Measurements from ENCODE around the gene CPNE9.

Gene CPNE9

GRCh38 chr3:9730657-9731205 lies 27.1 kb downstream of the CPNE9 start:
- peaks cover 12% of the 10 kb centered on the region for H3K4me1 ChIP-seq (ENCODE audit: low read length)
- no peaks in the 10 kb centered on the region for H3K9me3 ChIP-seq (ENCODE audit: insufficient read depth, low read length)
- H3K27ac ChIP-seq (ENCODE audit: low read length) = peak overlapping the region; percentile 22; the same call in 1 of the 2 replicates
- peak overlapping the region; percentile 61 for H3K9ac ChIP-seq (ENCODE audit: low read length)
- TF ChIP-seq EZH2phosphoT487 (IDR thresholded peaks at IDR 0.05; ENCODE audit: low read depth) = no peak
- TF ChIP-seq, protein P1, sequence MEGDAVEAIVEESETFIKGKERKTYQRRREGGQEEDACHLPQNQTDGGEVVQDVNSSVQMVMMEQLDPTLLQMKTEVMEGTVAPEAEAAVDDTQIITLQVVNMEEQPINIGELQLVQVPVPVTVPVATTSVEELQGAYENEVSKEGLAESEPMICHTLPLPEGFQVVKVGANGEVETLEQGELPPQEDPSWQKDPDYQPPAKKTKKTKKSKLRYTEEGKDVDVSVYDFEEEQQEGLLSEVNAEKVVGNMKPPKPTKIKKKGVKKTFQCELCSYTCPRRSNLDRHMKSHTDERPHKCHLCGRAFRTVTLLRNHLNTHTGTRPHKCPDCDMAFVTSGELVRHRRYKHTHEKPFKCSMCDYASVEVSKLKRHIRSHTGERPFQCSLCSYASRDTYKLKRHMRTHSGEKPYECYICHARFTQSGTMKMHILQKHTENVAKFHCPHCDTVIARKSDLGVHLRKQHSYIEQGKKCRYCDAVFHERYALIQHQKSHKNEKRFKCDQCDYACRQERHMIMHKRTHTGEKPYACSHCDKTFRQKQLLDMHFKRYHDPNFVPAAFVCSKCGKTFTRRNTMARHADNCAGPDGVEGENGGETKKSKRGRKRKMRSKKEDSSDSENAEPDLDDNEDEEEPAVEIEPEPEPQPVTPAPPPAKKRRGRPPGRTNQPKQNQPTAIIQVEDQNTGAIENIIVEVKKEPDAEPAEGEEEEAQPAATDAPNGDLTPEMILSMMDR (IDR thresholded peaks at IDR 0.05; ENCODE audit: low read depth, low read length) = no peak
- H4K20me1 ChIP-seq (ENCODE audit: insufficient read depth, low read length) = peaks cover 19% of the 10 kb centered on the region
- H3K4me2 ChIP-seq (ENCODE audit: low read length) = peak overlapping the region; percentile 87
- peak overlapping the region; percentile 99 for H2AFZ ChIP-seq (ENCODE audit: low read depth, low read length)
- H3K79me2 ChIP-seq (ENCODE audit: low read length) = peaks cover 37% of the 10 kb centered on the region
- H3K4me3 ChIP-seq (ENCODE audit: low read length) = peak overlapping the region; percentile 94
- H3K36me3 ChIP-seq (replicated peaks; ENCODE audit: low read depth, low read length) = peaks cover 3% of the 10 kb centered on the region
- no peaks in the 10 kb centered on the region for H3K27me3 ChIP-seq (ENCODE audit: low read depth, low read length)

DNA sequence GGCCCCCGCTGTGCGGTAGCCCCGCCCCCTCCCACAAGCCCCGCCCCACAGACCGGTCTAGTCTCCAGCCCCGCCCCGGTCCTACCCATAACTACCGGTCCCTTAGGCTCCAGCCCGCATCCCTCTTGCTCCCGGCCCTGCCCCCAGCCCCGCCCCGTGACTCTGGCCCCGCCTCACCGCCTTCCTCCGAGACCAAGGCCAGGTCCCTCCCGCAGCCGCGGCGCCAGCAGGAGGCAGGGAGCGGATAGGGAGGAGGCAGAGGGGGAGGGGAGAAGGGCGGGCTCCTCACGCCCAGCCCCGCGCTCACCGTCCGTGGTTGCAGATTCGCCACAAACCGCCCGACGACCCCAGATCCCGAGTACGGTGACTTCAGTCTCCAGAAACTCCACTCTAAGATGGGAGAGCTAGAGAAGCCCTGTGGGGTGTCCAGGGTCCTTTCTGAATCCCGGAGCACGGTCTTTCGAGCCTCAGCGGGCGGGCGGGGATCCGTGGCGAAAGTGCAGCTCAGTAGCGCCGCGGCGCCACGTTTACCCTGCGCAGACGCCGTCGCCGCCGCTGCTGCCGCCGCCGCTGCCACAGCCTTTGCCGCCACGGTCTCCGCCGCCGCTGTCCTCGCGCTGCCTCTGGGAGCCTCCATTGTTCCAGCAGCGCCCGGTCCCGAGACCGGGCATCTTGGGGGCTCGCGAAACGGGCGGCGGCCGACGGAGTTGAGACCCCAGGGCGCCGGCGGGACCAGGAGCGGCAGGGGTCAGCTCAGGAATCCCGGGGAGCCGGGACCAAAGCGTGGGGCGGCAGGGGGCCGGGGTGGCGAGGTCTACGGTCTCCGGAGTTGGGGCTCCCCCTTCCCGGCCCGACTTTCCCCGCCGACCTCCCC lies 27.8 kb downstream of the CPNE9 start, which contains the start of gene BRPF1:
BRPF1 (plus strand) TSS at position 530 of the 874 bp plus-strand sequence. CDS start 2,406 bp downstream, outside the sequence.
- Histone ChIP-seq H2AFZ (ENCODE audit: low read depth, low read length) (peak within 1 kb of the TSS; percentile 99), H3K27me3 (ENCODE audit: low read depth, low read length) (no peaks in the 10 kb centered on the region), H4K20me1 (ENCODE audit: insufficient read depth, low read length) (peaks cover 19% of the 10 kb centered on the region), H3K4me2 (ENCODE audit: low read length) (peak within 1 kb of the TSS; percentile 99), H3K27ac (ENCODE audit: low read length) (peak within 1 kb of the TSS; percentile 81), H3K9ac (ENCODE audit: low read length) (peak within 1 kb of the TSS; percentile 95), H3K79me2 (ENCODE audit: low read length) (peaks cover 37% of the 10 kb centered on the region), H3K4me3 (ENCODE audit: low read length) (peak within 1 kb of the TSS; percentile 94), H3K9me3 (ENCODE audit: insufficient read depth, low read length) (no peaks in the 10 kb centered on the region), H3K36me3 (replicated peaks; ENCODE audit: low read depth, low read length) (peaks cover 6% of the 10 kb centered on the region), H3K4me1 (ENCODE audit: low read length) (peaks cover 12% of the 10 kb centered on the region)
- TF ChIP-seq EZH2phosphoT487 (IDR thresholded peaks at IDR 0.05; ENCODE audit: low read depth) = no peak
- TF ChIP-seq, protein P1 (IDR thresholded peaks at IDR 0.05; ENCODE audit: low read depth, low read length) = no peak

DNA sequence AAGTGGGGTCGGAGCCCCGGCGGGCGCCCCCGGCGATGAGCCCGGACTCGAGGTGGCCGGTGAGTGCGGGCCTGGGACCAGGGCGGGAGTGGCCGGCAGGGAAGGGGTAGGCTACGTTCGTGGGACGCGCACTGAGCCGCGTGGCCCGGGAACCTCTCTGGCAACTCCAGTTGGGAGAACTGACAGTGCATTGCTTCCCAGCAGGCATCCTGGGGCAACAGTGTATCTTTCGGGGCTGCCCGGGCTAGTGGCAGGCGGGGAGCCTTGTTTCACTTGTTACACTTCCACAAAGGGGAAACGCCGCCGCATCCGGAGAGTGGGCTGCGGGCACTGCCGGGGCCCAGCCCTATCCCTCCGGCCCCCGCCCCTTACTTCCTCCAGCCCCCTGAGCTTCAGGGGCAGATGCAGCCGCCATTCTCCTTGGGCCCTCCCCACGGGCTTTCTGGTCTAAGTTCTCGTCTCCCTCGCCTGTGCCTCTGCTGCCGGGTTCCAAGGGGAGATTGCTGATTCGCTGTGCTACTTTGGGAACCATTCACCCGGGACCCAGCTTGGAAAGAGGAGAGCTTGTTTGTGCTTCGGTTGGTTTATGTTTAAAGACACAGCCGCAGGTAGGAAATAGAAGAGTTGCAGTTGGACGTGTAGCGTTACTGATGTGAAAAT lies 28.6 kb downstream of the CPNE9 start:
- TF ChIP-seq, protein P1 (IDR thresholded peaks at IDR 0.05; ENCODE audit: low read depth, low read length) = no peak
- TF ChIP-seq EZH2phosphoT487 (IDR thresholded peaks at IDR 0.05; ENCODE audit: low read depth) = no peak
- peaks cover 42% of the 10 kb centered on the region for H3K79me2 ChIP-seq (ENCODE audit: low read length)

GRCh38 chr3:9732740-9733115 lies 29.1 kb downstream of the CPNE9 start:
- no peak for TF ChIP-seq EZH2phosphoT487 (IDR thresholded peaks at IDR 0.05; ENCODE audit: low read depth)
- TF ChIP-seq, protein P1 (IDR thresholded peaks at IDR 0.05; ENCODE audit: low read depth, low read length) = no peak
- Histone ChIP-seq H3K27me3 (ENCODE audit: low read depth, low read length) (no peaks in the 10 kb centered on the region), H3K9me3 (ENCODE audit: insufficient read depth, low read length) (no peaks in the 10 kb centered on the region), H3K9ac (ENCODE audit: low read length) (peak overlapping the region; percentile 95), H3K79me2 (ENCODE audit: low read length) (peaks cover 42% of the 10 kb centered on the region), H3K27ac (ENCODE audit: low read length) (no peak overlapping the region), H3K4me1 (ENCODE audit: low read length) (peaks cover 12% of the 10 kb centered on the region), H4K20me1 (ENCODE audit: insufficient read depth, low read length) (peaks cover 19% of the 10 kb centered on the region), H3K4me2 (ENCODE audit: low read length) (peak overlapping the region; percentile 99), H3K4me3 (ENCODE audit: low read length) (peak overlapping the region; percentile 94), H3K36me3 (replicated peaks; ENCODE audit: low read depth, low read length) (peaks cover 16% of the 10 kb centered on the region), H2AFZ (ENCODE audit: low read depth, low read length) (no peak overlapping the region)

More for the DNA sequence above, 28.6 kb downstream of the CPNE9 start:
- Histone ChIP-seq H3K4me1 (ENCODE audit: low read length) (peaks cover 12% of the 10 kb centered on the region), H3K27me3 (ENCODE audit: low read depth, low read length) (no peaks in the 10 kb centered on the region), H3K9me3 (ENCODE audit: insufficient read depth, low read length) (no peaks in the 10 kb centered on the region), H4K20me1 (ENCODE audit: insufficient read depth, low read length) (peaks cover 19% of the 10 kb centered on the region), H3K36me3 (replicated peaks; ENCODE audit: low read depth, low read length) (peaks cover 14% of the 10 kb centered on the region), H3K4me2 (ENCODE audit: low read length) (peak overlapping the region; percentile 99), H2AFZ (ENCODE audit: low read depth, low read length) (no peak overlapping the region), H3K9ac (ENCODE audit: low read length) (peak overlapping the region; percentile 95), H3K27ac (ENCODE audit: low read length) (peak overlapping the region; percentile 81), H3K4me3 (ENCODE audit: low read length) (peak overlapping the region; percentile 94)

Measured in OCI-LY3 (cell line).